Activated T-helper 1 cell treated with anti-CD3 and anti-CD28 coated beads, Interleukin-12 subunit alpha, Interleukin-12 subunit beta, Interleukin-2, Interleukin-4 antibody, amounts not matched to agents 30 ng/mL and 10 ng/mL and 1 ng/mL, durations not matched to agents 14 hours and 24 hours and 36 hours (primary cell): ENCODE measurements around the gene TMEM242. TPM values are rescaled to one million over a fixed set of nuclear protein-coding genes. Genes with fewer than 3 reads are reported as not detected.

Experiments
- DNase-seq: peaks from one replicate; pipeline ENCODE4 v3.0.0; 2021; ENCODE audit warnings: low spot score
- H3K27ac Mint-ChIP-seq: one replicate; pipeline ENCODE4 v1.8.0; 2021; ENCODE audit warnings: mild to moderate bottlenecking, mixed read lengths
- H3K27me3 Mint-ChIP-seq: one replicate; pipeline ENCODE4 v1.8.0; 2022; ENCODE audit warnings: mild to moderate bottlenecking, moderate library complexity, mixed read lengths; ENCODE audit not compliant: insufficient read depth
- H3K36me3 Mint-ChIP-seq: one replicate; pipeline ENCODE4 v1.8.0; 2021; ENCODE audit warnings: low read depth, mixed read lengths
- H3K4me1 Mint-ChIP-seq: one replicate; pipeline ENCODE4 v1.8.0; 2021; ENCODE audit warnings: low read depth, mixed read lengths
- H3K4me3 Mint-ChIP-seq: one replicate; pipeline ENCODE4 v1.8.0; 2021; ENCODE audit warnings: mild to moderate bottlenecking, moderate library complexity, mixed read lengths
- H3K9me3 Mint-ChIP-seq: one replicate; pipeline ENCODE4 v1.8.0; 2021; ENCODE audit warnings: mixed read lengths
- intact Hi-C: fragments of 100-400 bp; cut with micrococcal nuclease; formaldehyde crosslinking; loops from one replicate; pipeline ENCODE4 v1.15.1; 2024
- total RNA-seq: library from RNA; stranded (reverse); gene quantifications from 2 replicates; pipeline ENCODE4 v1.2.3, GENCODE V29; 2022

Gene TMEM242
- total RNA-seq, 1 donor from 2014 or later = 10.1 TPM

DNA sequence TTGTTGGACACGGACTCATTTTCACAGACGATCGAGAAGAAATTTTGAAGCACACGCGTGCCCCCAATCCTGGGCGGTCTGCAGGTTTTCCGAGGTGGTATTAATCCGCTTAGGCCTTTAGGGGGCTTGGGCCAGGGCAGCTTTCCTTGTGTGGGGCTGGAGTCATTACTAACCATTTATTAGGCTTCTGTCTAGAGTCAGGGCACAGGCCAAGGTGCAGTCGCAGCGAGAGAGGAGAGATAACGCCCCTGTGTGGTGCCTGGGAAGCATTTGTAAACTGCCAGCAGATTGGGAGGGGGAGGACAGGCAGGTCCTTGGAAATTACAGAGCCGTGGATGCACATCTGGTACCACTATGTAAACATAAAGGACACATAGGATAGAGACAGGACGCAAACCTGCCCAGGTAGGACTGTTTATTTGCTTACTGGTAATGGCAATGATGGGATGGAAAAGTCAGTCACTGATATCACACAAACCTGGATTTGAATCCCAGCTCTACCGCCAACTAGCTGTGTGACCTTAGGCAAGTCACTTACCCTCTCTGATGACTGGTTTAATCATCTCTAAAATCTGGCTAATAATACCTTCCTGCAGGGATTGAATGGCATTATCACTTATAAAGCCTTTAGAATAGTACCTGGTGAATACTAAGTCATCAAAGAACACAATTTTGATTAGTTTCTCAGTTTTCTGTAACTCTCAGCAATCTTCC lies 76.4 kb downstream of the TMEM242 start:
- intact Hi-C loops = loop anchor here (5.0 kb wide), 1 partner anchor 1620 kb away; no protein-coding TSS in a partner anchor
- no peak overlapping the region for H3K4me3 Mint-ChIP-seq
- peaks cover 25% of the 10 kb centered on the region for H3K27me3 Mint-ChIP-seq
- no peak overlapping the region for H3K27ac Mint-ChIP-seq
- peaks cover 8% of the 10 kb centered on the region for H3K9me3 Mint-ChIP-seq
- no peaks in the 10 kb centered on the region for H3K36me3 Mint-ChIP-seq
- H3K4me1 Mint-ChIP-seq = no peaks in the 10 kb centered on the region
- DNase-seq = no peak

DNA sequence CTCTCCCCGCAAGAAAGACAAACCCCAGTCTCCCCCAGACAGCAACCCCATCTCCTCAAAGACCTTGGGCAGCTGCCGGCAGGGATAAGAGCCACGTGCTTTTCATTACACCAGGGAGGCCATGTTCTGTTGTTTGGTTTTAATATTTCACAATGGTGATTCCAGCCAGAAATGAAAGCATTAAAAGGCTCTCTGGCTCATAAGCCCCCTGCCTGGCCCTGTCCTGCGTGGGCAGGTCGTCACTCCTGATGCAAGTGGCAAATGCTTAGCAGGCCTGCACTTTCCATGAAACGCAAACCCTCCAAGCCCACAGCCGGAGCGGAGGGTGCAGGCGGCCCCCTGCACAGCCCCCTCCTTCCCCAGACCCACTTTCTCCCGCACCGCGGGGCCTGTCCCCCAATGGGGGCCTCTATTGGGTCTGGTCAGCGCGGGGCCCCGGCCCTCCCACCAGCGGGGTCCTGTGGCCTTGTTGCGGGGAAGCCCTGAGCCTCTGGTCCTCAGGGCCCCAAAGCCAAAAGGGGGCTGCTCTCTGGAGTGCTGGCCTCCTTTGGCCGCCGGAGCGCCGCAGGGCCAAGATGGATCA lies 77.2 kb downstream of the TMEM242 start:
- Mint-ChIP-seq H3K4me1 (no peaks in the 10 kb centered on the region), H3K36me3 (no peaks in the 10 kb centered on the region), H3K4me3 (no peak overlapping the region), H3K27me3 (peaks cover 26% of the 10 kb centered on the region), H3K9me3 (peaks cover 8% of the 10 kb centered on the region), H3K27ac (no peak overlapping the region)
- no peak for DNase-seq
- intact Hi-C loops = loop anchor here (5.0 kb wide), 1 partner anchor 1619 kb away; no protein-coding TSS in a partner anchor

DNA sequence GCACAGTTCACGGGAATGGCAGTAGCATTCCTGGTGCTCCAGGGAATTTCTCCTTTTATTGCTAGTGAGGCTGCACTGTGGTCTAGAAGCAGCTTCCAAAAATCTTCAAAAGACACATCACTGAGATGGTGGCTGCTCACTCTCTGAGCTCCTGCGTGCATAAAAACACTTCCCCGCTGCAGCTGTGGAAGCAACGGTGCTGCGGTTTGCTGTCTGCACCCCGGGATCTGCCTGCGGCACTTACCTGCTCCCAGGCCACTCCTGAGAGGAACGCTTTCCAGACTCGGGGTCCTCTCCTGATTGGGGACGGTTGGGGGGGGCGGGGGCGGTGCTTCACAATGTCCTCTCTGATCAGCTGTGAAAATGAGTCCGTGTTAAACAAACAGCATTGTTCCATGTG lies 77.9 kb downstream of the TMEM242 start:
- H3K27me3 Mint-ChIP-seq = peaks cover 24% of the 10 kb centered on the region
- H3K36me3 Mint-ChIP-seq = no peaks in the 10 kb centered on the region
- no peak overlapping the region for H3K27ac Mint-ChIP-seq
- H3K4me1 Mint-ChIP-seq = peaks cover 3% of the 10 kb centered on the region
- peaks cover 8% of the 10 kb centered on the region for H3K9me3 Mint-ChIP-seq
- no peak overlapping the region for H3K4me3 Mint-ChIP-seq
- intact Hi-C loops = loop anchor here (5.0 kb wide), 1 partner anchor 1618 kb away; no protein-coding TSS in a partner anchor
- DNase-seq = no peak

DNA sequence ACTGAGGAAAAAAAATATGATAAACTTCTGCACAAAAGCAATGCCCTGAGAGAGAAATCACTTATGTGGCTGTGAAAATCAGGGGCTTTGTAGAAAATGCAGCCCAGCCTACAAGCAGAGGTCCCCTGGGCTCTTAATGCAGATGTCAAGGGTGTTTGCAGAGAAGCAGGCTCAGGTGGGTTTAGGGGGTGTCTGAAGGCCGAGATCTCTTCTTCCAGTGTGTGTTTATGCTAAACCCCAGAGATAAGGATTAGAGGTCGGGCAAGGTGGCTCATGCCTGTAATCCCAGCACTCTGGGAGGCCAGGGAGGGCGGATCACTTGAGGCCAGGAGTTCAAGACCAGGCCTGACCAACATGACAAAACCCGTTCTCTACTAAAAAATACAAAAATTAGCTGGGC lies 78.5 kb downstream of the TMEM242 start:
- H3K4me1 Mint-ChIP-seq = peaks cover 4% of the 10 kb centered on the region
- peaks cover 21% of the 10 kb centered on the region for H3K27me3 Mint-ChIP-seq
- H3K4me3 Mint-ChIP-seq = no peak overlapping the region
- H3K36me3 Mint-ChIP-seq = no peaks in the 10 kb centered on the region
- no peak for DNase-seq
- H3K27ac Mint-ChIP-seq = no peak overlapping the region
- intact Hi-C loops = loop anchor here (5.0 kb wide), 1 partner anchor 1617 kb away; no protein-coding TSS in a partner anchor
- H3K9me3 Mint-ChIP-seq = peaks cover 8% of the 10 kb centered on the region

DNA sequence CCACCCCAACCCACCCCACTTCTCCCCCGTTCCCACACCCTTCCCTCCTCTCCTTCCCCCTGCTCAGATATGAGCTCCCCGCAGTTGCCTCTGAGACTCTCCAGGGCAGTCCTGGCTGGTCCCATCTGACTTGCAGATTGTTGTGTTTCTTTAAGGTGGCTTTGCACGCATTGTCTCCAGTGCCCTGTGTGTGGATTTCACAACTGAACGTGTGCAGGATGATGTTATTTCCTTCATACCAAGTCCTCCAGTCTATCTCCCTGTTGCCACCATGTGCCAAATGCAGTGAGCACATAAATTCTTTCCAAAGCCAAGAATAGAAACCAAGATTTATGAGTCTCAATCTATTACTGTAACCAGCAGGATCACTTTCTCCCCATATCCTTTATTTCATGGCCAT lies 79.1 kb downstream of the TMEM242 start:
- Mint-ChIP-seq H3K27ac (no peak overlapping the region), H3K9me3 (peaks cover 8% of the 10 kb centered on the region), H3K4me3 (no peak overlapping the region), H3K27me3 (peaks cover 19% of the 10 kb centered on the region), H3K4me1 (peaks cover 4% of the 10 kb centered on the region), H3K36me3 (no peaks in the 10 kb centered on the region)
- no peak for DNase-seq
- intact Hi-C loops = no loop called here

DNA sequence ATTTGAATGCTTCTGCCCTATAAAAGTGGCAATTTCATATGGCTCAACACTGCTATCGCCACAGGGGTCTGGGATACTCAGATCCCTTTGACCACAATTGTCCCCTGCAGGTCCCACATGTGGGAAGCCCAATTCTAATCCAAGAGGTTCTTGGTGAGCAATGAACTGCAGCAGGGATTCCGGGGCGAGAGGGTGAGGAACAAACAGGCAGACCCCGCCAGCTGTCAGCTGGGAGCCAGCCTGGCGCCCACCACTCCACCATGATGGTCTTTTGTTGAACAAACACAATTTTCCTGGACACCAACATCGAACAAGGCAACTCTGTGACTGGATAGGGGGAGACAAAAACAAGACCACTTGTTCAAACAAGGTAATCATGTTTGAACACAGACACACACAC lies 80.5 kb downstream of the TMEM242 start:
- intact Hi-C loops = no loop called here
- H3K27ac Mint-ChIP-seq = no peak overlapping the region
- no peak overlapping the region for H3K4me3 Mint-ChIP-seq
- DNase-seq = no peak
- no peaks in the 10 kb centered on the region for H3K36me3 Mint-ChIP-seq
- H3K9me3 Mint-ChIP-seq = peaks cover 4% of the 10 kb centered on the region
- peaks cover 23% of the 10 kb centered on the region for H3K27me3 Mint-ChIP-seq
- H3K4me1 Mint-ChIP-seq = peaks cover 4% of the 10 kb centered on the region

DNA sequence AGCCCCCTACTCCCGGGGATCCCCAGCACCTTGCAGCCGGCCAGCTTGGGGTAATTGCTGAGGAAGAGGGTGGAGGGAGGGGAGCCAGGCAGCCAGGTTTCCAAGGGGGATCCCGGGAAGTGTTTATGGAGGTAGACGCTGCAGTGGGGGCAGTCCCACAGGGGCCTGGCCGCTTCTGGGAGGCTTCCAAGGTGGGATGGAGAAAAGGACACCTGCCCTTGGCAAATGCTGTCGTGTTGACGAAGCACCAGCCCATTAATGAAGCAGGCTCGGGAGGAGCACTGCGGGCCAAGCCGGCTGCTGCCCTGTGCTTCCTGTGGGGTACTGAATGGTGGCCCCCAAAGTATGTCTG lies 82.4 kb downstream of the TMEM242 start:
- peaks cover 4% of the 10 kb centered on the region for H3K9me3 Mint-ChIP-seq
- no peaks in the 10 kb centered on the region for H3K36me3 Mint-ChIP-seq
- intact Hi-C loops = no loop called here
- no peak overlapping the region for H3K4me3 Mint-ChIP-seq
- no peak overlapping the region for H3K27ac Mint-ChIP-seq
- no peak for DNase-seq
- H3K4me1 Mint-ChIP-seq = peaks cover 4% of the 10 kb centered on the region
- peaks cover 31% of the 10 kb centered on the region for H3K27me3 Mint-ChIP-seq

DNA sequence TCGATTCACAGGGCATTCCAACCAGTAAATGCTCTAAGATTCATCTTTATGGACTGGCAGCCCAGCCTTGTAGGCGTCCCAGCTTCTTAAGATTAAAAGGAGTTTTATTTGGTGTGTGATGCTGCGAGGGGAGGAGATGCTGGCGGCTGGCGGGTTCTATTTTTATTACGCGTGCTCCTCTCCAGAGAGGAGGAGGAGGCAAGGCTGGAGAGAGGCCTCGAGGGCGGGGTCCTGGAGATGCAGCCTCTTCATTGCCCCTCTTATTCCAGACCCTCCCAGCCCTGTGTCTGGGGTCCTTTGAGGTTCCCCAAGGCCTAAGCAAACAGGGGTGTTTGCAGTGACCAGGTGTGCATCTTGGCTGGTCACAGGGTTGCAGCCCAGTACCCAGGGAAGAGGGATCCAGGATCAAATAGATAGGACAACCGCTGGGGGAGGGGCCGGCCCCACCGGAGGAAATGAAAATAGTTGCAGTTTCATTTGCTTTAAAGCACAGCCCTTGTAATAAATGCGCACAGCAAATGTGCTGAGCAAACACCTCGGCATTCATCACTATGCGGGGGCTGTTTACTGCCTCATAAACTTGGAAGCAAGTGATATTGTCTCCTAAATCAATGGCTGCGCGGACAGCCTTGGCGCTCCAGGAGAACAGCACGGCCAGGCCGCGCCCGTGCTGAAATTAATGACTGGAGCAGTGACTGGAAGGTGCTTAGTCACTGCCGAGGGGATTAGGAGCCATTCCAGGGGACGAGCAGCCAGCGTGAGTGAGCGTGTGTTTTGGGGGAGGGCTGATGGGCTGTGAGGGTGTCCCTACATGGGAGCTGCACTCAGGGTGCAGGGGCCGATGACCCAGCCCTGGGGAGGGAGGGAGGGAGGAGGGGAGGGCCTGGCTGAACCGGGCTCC lies 83.0 kb downstream of the TMEM242 start:
- H3K4me3 Mint-ChIP-seq = peak overlapping the region; percentile 52
- H3K27me3 Mint-ChIP-seq = peaks cover 37% of the 10 kb centered on the region
- no peaks in the 10 kb centered on the region for H3K36me3 Mint-ChIP-seq
- peaks cover 10% of the 10 kb centered on the region for H3K4me1 Mint-ChIP-seq
- intact Hi-C loops = no loop called here
- no peak for DNase-seq
- H3K9me3 Mint-ChIP-seq = peaks cover 4% of the 10 kb centered on the region
- no peak overlapping the region for H3K27ac Mint-ChIP-seq

DNA sequence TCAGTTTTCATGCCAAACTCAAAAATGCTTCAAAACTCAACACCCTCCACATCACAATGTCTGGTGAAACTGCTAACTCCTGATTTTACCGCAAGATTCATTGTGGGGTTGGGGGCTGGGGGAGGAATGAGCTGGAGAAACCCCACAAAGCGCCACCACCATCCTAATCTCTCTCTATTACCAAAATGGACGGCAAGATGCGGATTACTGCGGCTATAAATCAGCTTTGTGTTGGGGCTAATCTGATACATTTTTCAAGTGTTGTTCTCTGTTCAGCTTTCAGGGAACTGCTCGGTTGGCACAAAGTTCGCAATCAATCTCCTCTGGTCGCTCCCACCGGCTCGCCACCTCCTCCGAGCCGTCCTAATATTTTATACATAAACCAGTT lies 83.7 kb downstream of the TMEM242 start:
- H3K36me3 Mint-ChIP-seq = no peaks in the 10 kb centered on the region
- H3K9me3 Mint-ChIP-seq = peaks cover 4% of the 10 kb centered on the region
- H3K4me3 Mint-ChIP-seq = no peak overlapping the region
- H3K27ac Mint-ChIP-seq = no peak overlapping the region
- no peak for DNase-seq
- peaks cover 43% of the 10 kb centered on the region for H3K27me3 Mint-ChIP-seq
- intact Hi-C loops = no loop called here
- peaks cover 13% of the 10 kb centered on the region for H3K4me1 Mint-ChIP-seq

Other genes starting within 250 kb of the TMEM242 start
- 14.4 and 17.9 TPM in 2 replicates for gene ZDHHC14, start 57.7 kb upstream of the TMEM242 start, total RNA-seq